GM12872 (cell line): Measurements from ENCODE around the gene LRTM2.

Source experiments
- TF ChIP-seq, protein P1 (sequence below): IDR thresholded peaks from 3 replicates; pipeline ENCODE4 v1.5.1; 2011; ENCODE audit warnings: low read depth, mild to moderate bottlenecking, low read length, moderate library complexity; ENCODE audit not compliant: insufficient read depth

LRTM2 gene

DNA sequence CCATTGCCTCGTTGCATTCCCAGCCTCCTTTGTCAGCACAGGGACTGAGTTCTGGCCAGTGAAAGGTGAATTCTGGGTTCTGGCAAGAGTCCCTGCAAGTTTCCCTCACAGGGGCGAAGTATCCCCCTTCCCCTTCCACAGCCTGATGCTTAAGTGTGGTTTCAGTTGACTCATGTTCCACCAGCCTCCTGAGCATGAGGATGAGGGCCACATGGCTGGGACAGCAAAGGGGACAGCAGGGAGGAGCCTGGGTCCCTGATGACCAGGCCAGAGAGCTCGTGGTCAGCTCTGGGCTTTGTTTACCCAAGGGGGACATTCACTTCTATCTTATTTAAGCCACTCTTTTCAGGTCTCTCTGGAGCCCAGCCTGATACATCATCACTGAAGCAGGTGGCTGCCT is 61.6 kb downstream of the LRTM2 start:
- TF ChIP-seq, protein P1, sequence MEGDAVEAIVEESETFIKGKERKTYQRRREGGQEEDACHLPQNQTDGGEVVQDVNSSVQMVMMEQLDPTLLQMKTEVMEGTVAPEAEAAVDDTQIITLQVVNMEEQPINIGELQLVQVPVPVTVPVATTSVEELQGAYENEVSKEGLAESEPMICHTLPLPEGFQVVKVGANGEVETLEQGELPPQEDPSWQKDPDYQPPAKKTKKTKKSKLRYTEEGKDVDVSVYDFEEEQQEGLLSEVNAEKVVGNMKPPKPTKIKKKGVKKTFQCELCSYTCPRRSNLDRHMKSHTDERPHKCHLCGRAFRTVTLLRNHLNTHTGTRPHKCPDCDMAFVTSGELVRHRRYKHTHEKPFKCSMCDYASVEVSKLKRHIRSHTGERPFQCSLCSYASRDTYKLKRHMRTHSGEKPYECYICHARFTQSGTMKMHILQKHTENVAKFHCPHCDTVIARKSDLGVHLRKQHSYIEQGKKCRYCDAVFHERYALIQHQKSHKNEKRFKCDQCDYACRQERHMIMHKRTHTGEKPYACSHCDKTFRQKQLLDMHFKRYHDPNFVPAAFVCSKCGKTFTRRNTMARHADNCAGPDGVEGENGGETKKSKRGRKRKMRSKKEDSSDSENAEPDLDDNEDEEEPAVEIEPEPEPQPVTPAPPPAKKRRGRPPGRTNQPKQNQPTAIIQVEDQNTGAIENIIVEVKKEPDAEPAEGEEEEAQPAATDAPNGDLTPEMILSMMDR, result no peak

DNA sequence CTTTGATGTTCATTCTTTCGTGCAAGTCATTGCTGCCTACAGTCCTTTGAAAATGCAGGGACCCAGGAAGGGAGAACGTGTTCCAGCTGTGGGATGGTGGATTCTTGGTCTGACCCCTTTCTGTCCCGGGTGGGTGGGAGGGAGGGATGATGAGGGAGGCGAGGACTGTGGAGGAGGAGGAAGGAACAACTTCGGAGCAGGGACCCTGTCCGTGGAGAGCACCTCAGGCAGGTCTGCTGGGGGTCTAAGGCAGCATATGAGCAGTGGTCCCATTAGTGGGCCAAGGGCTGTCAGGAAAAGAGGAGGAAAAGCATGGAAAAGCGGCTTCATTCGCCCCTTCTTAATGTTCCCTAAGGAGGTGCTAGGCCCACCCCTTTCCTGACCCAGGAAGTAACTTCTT is 62.0 kb downstream of the LRTM2 start:
- TF ChIP-seq, protein P1, result no peak

DNA sequence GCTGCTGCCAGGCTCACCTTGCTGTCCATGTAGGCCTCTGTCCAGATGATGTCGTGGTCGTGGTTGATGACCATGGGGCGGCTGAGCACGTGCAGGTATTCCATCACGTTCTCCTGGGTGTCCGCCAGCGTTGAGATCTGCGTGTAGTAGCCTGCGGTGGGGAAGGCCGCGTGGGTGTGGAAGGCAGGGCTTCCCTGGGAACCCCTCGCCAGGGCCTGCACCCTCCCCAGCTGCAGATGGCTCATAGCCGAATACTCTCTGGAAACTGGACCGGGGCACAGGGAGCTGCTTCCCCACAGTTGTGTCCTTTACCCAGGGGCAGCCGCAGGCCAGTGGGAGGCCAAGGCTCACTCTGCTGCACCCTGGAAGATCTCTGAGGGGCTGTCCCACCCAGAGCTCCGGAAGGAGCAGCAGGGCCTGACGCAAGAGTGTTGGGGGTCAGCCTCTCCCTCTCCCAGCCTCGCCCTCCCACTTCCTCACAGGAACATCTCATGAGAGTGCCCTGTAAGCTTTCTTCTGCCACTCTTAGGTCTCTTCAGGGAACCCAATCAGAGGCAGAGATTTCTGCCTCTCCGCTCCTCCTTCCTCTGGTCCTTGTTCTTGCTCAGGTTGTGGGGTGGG is 62.6 kb downstream of the LRTM2 start:
- TF ChIP-seq, protein P1, result no peak

DNA sequence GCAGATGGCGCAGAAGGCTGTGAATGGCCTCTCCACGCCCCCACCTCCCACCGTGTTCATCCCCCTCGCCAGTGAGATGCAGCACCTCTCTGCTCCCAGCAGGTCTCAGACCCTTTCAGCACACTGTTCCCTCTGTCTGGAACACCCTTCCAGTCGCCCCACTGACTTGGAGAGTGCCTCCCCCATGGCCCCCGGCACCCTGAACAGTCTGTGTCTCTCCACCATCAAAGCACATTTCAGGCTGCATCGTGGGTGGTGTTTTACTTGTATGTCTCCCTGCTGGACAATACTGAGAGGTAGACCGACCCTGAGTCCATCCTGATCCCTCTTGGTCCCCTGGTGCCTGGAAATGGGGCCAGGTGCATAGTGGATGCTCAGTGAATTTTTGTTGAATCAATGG is 63.1 kb downstream of the LRTM2 start:
- TF ChIP-seq, protein P1, result no peak

DNA sequence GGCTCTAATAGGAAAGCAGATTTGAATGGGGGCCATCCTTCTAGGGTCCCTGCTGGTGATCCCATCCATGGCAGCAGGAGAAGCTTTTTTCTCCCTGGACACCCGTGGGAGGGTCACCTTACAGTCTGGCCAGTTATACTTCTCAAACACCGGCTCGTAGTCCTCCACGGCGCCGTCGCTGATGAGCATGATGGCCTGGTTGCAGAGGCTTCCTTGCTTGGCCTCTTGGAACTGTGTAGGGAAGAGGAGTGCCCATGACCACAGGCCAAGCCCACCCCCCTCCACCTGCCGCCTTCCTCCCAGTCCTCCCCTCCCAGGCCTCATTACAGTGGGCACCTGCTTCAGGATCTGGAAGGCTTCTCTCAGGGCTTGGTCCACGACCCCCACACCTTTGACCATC is 64.3 kb downstream of the LRTM2 start:
- TF ChIP-seq, protein P1, result no peak

DNA sequence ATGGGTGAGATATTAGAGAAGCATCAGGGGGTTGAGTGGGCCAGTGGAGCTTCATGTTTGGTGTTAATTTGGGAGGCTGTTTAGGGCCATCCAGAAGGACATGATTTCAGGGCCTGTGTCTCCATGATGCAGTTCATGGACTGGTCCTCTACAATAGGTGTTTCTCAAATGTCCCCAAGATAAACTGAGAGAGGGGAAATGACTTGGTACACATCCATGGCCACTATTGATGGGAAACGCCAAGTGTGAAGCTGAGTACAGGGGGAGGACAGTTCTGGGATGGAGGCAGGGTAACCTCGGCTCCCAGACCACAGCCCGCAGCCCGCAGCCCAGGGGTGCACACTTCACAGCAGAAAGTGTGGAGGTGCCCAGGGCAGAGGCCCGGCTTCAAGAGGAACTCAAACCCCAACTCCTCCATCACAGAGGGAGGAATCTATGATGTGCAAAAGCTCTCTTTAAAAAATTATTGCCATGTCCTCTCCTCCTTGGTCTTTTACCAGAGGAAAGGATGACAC is 64.8 kb downstream of the LRTM2 start:
- TF ChIP-seq, protein P1, result no peak

DNA sequence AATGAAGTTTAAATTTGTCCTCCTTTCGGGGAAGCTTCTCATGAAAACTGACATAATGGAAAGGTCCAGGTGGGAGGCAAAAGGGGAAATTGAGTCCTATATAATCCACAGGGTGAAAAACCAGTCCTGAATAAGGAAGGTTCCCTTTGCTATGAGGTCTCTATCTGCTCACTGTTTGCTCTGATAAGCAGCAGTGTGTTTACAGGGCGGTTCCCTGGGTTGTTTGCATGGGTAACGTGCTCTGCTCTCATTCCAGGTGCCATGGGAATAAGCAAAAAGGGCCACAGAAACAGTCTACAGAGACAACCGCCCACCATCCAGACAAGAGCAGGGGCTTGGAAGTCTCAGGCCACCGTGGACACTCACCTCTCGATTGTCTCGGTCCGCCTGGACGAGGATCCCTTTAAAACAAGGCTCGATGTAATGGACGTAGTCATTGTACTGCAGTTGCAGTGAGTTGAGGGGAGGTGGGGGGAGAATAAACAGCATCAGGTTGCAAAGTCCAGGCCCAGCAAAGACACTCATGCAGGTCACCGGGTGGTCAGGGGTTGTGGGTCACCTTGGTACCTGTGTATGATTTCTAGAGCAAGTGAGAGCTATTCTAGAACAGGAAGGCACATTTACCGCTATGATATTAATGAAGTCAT is 65.4 kb downstream of the LRTM2 start:
- TF ChIP-seq, protein P1, result no peak
